MCF 10A (cell line): ENCODE results near the gene RPTOR. TPM values are rescaled to one million over a fixed set of nuclear protein-coding genes. Genes with fewer than 3 reads are reported as not detected.

ENCODE experiments used
- BruUV-seq: library from RNA; stranded (reverse); fragments of 400-500 nt; replicated peaks from 2 replicates; lab custom pipeline; 2021; lab: Mats Ljungman, UMichigan
- CTCF ChIA-PET: fragments of 300-600 bp; sonication (Branson Sonifier 250); formaldehyde crosslinking; extraction: SDS; loops from one replicate; lab custom pipeline; 2021; ENCODE audit warnings: antibody characterized with exemption, inconsistent platforms; lab: Yijun Ruan, JAX
- POLR2A ChIA-PET: fragments of 300-600, 350-650 bp; sonication (Branson Sonifier 250); formaldehyde crosslinking; extraction: SDS; loops from one replicate; lab custom pipeline; 2020; ENCODE audit warnings: antibody characterized with exemption, inconsistent platforms; lab: Yijun Ruan, JAX
- DNase-seq: peaks from one replicate; pipeline ENCODE4 v3.0.0-alpha.2; 2018; ENCODE audit not compliant: unreplicated experiment
- H3K27ac Mint-ChIP-seq: one replicate; pipeline ENCODE4 v1.8.0; 2022; ENCODE audit warnings: mild to moderate bottlenecking, low read depth, mixed read lengths; ENCODE audit not compliant: unreplicated experiment
- H3K27me3 Mint-ChIP-seq: one replicate; pipeline ENCODE4 v1.8.0; 2022; ENCODE audit warnings: mixed read lengths; ENCODE audit not compliant: insufficient read depth, unreplicated experiment
- H3K36me3 Mint-ChIP-seq: one replicate; pipeline ENCODE4 v1.8.0; 2022; ENCODE audit warnings: mild to moderate bottlenecking, moderate library complexity, mixed read lengths; ENCODE audit not compliant: insufficient read depth, unreplicated experiment
- H3K4me1 Mint-ChIP-seq: one replicate; pipeline ENCODE4 v1.8.0; 2022; ENCODE audit warnings: mixed read lengths; ENCODE audit not compliant: insufficient read depth, unreplicated experiment
- H3K4me3 Mint-ChIP-seq: one replicate; pipeline ENCODE4 v1.8.0; 2022; ENCODE audit warnings: mild to moderate bottlenecking, moderate library complexity, mixed read lengths; ENCODE audit not compliant: unreplicated experiment
- H3K9me3 Mint-ChIP-seq: one replicate; pipeline ENCODE4 v1.8.0; 2022; ENCODE audit warnings: mixed read lengths; ENCODE audit not compliant: unreplicated experiment
- intact Hi-C: fragments of 100-400 bp; cut with micrococcal nuclease; formaldehyde crosslinking; loops from 2 replicates; pipeline ENCODE4 v1.14.1; 2022
- total RNA-seq: library from RNA; stranded (reverse); gene quantifications from 2 replicates; pipeline ENCODE4 v1.2.3, GENCODE V29; 2022
- TF ChIP-seq, protein P1 (sequence below): fragments of 200-600 bp; IDR thresholded peaks from one replicate; pipeline ENCODE4 v1.8.0; 2022; ENCODE audit warnings: antibody characterized with exemption, mild to moderate bottlenecking; ENCODE audit not compliant: unreplicated experiment

RPTOR gene
- total RNA-seq, 1 experiment from 2014 or later: 41.3 TPM

- Mint-ChIP-seq H3K27me3 (no peaks in the 10 kb centered on the region), H3K4me3 (no peak overlapping the region), H3K36me3 (peaks cover 25% of the 10 kb centered on the region), H3K4me1 (no peaks in the 10 kb centered on the region), H3K9me3 (no peaks in the 10 kb centered on the region), H3K27ac (no peak overlapping the region)
- BruUV-seq: no TSS peak
- DNase-seq: no peak
- TF ChIP-seq, protein P1, sequence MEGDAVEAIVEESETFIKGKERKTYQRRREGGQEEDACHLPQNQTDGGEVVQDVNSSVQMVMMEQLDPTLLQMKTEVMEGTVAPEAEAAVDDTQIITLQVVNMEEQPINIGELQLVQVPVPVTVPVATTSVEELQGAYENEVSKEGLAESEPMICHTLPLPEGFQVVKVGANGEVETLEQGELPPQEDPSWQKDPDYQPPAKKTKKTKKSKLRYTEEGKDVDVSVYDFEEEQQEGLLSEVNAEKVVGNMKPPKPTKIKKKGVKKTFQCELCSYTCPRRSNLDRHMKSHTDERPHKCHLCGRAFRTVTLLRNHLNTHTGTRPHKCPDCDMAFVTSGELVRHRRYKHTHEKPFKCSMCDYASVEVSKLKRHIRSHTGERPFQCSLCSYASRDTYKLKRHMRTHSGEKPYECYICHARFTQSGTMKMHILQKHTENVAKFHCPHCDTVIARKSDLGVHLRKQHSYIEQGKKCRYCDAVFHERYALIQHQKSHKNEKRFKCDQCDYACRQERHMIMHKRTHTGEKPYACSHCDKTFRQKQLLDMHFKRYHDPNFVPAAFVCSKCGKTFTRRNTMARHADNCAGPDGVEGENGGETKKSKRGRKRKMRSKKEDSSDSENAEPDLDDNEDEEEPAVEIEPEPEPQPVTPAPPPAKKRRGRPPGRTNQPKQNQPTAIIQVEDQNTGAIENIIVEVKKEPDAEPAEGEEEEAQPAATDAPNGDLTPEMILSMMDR: no peak
- ChIA-PET CTCF (no interaction called here), POLR2A (no interaction called here)
- intact Hi-C loops: no loop called here
Measured at GRCh38 chr17:80737106-80738019, 192.7 kb downstream of the RPTOR start.

DNA sequence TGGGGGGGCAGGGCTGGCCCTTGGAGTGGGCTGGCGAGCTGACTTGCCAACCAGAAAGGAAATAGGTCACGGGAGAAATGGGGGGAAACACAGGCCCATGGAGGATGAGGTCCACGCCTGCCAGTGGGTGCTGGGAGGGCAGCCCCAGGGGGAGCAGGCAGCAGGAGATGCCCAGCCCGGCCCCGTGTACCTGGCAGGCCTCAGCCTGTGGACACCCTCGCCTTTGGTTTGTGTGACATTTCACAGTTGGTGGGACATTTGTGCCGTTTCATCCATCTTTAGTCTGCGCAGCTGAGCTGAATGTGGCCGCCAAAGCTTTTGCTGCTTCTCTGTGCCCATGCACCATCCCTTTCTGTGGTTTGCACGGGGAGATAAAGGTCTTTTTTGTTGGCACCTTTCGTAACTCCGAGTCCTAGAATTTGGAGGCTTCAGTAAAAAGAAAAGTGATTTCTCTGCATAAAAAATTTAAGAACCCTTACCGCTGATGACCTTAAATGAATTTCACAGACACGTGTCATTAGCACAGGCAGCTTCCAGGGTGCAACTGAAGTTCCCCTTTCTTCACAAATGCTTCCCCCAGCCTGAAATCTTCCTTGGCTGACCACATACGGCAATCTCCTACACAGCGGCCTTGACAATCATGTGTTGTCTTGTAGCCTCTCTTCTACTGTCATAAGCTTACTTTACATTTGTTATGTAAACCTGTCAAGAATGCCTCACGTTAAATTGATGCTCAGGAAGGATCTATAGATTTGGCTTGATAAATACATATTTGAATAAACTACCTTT lies 193.6 kb downstream of the RPTOR start:
- TF ChIP-seq, protein P1: no peak
- Mint-ChIP-seq H3K27ac (no peak overlapping the region), H3K36me3 (peaks cover 25% of the 10 kb centered on the region), H3K9me3 (no peaks in the 10 kb centered on the region), H3K4me1 (no peaks in the 10 kb centered on the region), H3K27me3 (no peaks in the 10 kb centered on the region), H3K4me3 (no peak overlapping the region)
- BruUV-seq: no TSS peak
- no peak for DNase-seq
- ChIA-PET CTCF (no interaction called here), POLR2A (no interaction called here)
- intact Hi-C loops: no loop called here

GRCh38 chr17:80738987-80739730 lies 194.5 kb downstream of the RPTOR start:
- ChIA-PET CTCF (no interaction called here), POLR2A (interaction anchor here (0.6 to 0.8 kb wide), 2 partner anchors 15 to 88 kb away, joined by 3 read pairs; no protein-coding TSS in a partner anchor)
- Mint-ChIP-seq H3K36me3 (peaks cover 25% of the 10 kb centered on the region), H3K4me3 (no peak overlapping the region), H3K27me3 (no peaks in the 10 kb centered on the region), H3K27ac (no peak overlapping the region), H3K4me1 (no peaks in the 10 kb centered on the region), H3K9me3 (no peaks in the 10 kb centered on the region)
- BruUV-seq: no TSS peak
- DNase-seq: no peak
- intact Hi-C loops: no loop called here
- TF ChIP-seq, protein P1: no peak
